Prostate gland (tissue), 2 donors: ENCODE results near the gene GAS1. TPM values are rescaled to one million over a fixed set of nuclear protein-coding genes. Genes with fewer than 3 reads are reported as not detected.

ENCODE experiments used
- DNase-seq: peaks from one replicate; pipeline ENCODE4 v3.0.0-alpha.2; 2019; ENCODE audit warnings: low spot score
- H3K27ac ChIP-seq, 2 donors: fragments of 200-600 bp; sonication (generic); 2 replicates each; pipeline ENCODE4 v1.5.1; 2017 to 2019
- H3K27me3 ChIP-seq: fragments of 200-600 bp; sonication (generic); replicated peaks from 2 replicates; pipeline ENCODE4 v1.5.1; 2019; ENCODE audit not compliant: insufficient read depth
- H3K36me3 ChIP-seq, 2 donors: fragments of 200-600 bp; sonication (generic); 1 replicate in 1 of 2; 2 replicates in 1 of 2; pipeline versions ENCODE4 v1.5.1 to v1.8.1; 2017 to 2019
- H3K4me1 ChIP-seq: fragments of 200-600 bp; sonication (generic); replicated peaks from 2 replicates; pipeline ENCODE4 v1.5.1; 2019
- H3K4me3 ChIP-seq, 2 donors: fragments of 200-600 bp; sonication (generic); 2 replicates each; pipeline ENCODE4 v1.5.1; 2017 to 2019
- H3K9me3 ChIP-seq: fragments of 200-600 bp; sonication (generic); 2 replicates; pipeline ENCODE4 v1.5.1; 2017
- CTCF ChIP-seq, 4 experiments: fragments of 200-600 bp in 2 of 4; fragments of 450-650 bp in 2 of 4; sonication (generic) in 2 of 4; IDR thresholded peaks; 1 replicate in 3 of 4; 2 replicates in 1 of 4; pipeline ENCODE4 v1.5.1; 2016 to 2019; ENCODE audit warnings: antibody characterized with exemption in 4 of 4, mild to moderate bottlenecking in 2 of 4, moderate library complexity in 2 of 4
- POLR2A ChIP-seq: fragments of 450-650 bp; IDR thresholded peaks from one replicate; pipeline ENCODE4 v1.6.1; 2016; ENCODE audit warnings: antibody characterized with exemption, mild to moderate bottlenecking
- POLR2AphosphoS5 ChIP-seq: sonication (generic); formaldehyde crosslinking; IDR thresholded peaks from one replicate; pipeline ENCODE4 v1.6.1; 2017; ENCODE audit warnings: antibody characterized with exemption
- WGBS: methylation state at CpG from one replicate; pipeline ENCODE4 v1.1.5; 2018; 5-methylcytosine and 5-hydroxymethylcytosine counted together
- intact Hi-C: fragments of 100-400 bp; cut with DNase I; formaldehyde crosslinking; loops from one replicate; pipeline ENCODE4 v1.14.2; 2022
- total RNA-seq, 2 donors: library from RNA; depleted of rRNA; stranded (reverse); fragments of >200 nt; gene quantifications; one replicate each; pipeline ENCODE4 v1.1.0, GENCODE V29; 2016

The GAS1 gene
- total RNA-seq, 2 donors from 2014 or later, result 41.9 to 82.1 TPM

DNA sequence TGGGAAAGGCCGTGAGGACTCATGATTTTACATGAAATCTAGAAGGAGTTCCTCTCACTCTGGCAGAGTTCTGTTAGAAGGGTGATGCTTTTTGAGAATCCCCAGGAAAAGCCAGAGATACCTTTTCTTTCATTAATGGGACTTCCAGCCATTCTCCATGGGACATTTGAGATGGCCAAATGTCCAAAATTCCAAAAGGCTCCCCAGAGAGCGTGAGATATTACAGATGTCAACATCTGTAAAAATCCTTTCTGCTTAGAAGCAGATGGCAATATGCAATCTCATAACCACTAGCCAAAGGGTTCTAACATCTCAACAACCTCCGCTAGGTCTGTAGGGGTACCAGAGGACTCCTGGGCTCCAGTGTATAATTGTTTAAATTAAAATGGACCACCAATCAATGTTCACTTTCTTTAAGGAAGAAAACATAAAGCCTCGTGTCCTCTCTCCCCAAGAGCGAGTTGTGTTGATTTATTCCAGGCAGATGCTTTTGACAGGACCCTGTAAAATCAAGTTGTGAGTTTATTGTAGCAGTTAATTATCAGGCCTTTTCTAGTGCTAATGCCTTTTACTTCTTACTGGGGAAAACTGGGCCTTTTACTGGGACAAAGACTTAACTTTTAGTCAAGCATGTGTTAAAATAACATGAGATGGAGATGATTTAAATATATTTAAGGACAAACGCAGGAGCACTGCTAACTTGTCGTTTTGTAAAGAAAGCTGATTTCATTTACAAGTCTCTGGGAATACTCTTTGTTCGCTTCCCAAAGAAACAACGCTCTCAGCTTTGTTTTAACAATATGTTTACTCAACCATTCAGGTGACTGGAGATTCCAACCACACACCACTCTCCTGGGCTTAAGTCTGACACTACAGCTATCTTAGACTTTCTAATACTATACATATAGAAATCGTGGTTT, 4.8 kb downstream of the GAS1 start:
- Histone ChIP-seq H3K4me3 (no peak overlapping the region), H3K27me3 (no peaks in the 10 kb centered on the region), H3K9me3 (no peaks in the 10 kb centered on the region), H3K27ac (peak overlapping the region; percentile 15 to 35), H3K4me1 (peaks cover 7% of the 10 kb centered on the region), H3K36me3 (no peaks in the 10 kb centered on the region)
- TF ChIP-seq CTCF (IDR thresholded peaks at IDR 0.05) (no peak), POLR2AphosphoS5 (peak; percentile 35)
- DNase-seq, result peak; percentile 14
- intact Hi-C loops, result loop anchor here (10.0 kb wide), 4 partner anchors 208 to 508 kb away; no protein-coding TSS in a partner anchor
- WGBS, result 47% methylated on average over 10 of the region's 10 CpGs

- H3K27me3 ChIP-seq, result no peaks in the 10 kb centered on the region
- 88% methylated on average over 2 of the region's 2 CpGs for WGBS
- intact Hi-C loops, result loop anchor here (10.0 kb wide), 4 partner anchors 206 to 506 kb away; no protein-coding TSS in a partner anchor
These were observed 6.1 kb downstream of the GAS1 start for GRCh38 chr9:86941197-86941596.

DNA sequence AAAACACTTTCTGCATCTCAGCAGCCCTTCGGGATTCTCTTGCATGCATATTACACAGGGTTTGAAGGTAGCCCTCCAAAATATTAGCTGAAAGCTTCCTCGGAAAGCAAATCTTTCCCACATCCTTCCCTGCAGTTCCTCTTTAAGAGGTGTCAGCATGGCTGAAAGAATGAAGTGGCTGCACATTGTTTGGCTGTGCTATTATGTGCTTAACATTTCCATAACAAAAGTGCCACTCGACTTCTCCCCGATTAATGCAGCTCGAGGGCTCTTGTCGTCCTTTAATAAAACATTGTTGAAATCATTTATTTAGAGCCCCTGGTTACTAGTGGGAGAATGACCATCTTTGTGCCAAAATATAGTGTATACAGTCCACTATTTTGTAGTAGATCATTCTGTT, 6.5 kb downstream of the GAS1 start:
- no peak for TF ChIP-seq POLR2A
- 51% methylated on average over 6 of the region's 6 CpGs for WGBS
- Histone ChIP-seq H3K9me3 (no peaks in the 10 kb centered on the region), H3K27ac (no peak overlapping the region), H3K36me3 (no peaks in the 10 kb centered on the region), H3K27me3 (no peaks in the 10 kb centered on the region), H3K4me3 (no peak overlapping the region), H3K4me1 (peaks cover 7% of the 10 kb centered on the region)
- intact Hi-C loops, result loop anchor here (10.0 kb wide), 4 partner anchors 206 to 506 kb away; no protein-coding TSS in a partner anchor
- DNase-seq, result no peak

More at GRCh38 chr9:86941197-86941596, 6.1 kb downstream of the GAS1 start:
- no peaks in the 10 kb centered on the region for H3K9me3 ChIP-seq
- no peak overlapping the region for H3K4me3 ChIP-seq
- H3K36me3 ChIP-seq, result no peaks in the 10 kb centered on the region
- H3K4me1 ChIP-seq, result peaks cover 7% of the 10 kb centered on the region
- no peak for DNase-seq
- no peak overlapping the region for H3K27ac ChIP-seq
- no peak for TF ChIP-seq POLR2AphosphoS5

DNA sequence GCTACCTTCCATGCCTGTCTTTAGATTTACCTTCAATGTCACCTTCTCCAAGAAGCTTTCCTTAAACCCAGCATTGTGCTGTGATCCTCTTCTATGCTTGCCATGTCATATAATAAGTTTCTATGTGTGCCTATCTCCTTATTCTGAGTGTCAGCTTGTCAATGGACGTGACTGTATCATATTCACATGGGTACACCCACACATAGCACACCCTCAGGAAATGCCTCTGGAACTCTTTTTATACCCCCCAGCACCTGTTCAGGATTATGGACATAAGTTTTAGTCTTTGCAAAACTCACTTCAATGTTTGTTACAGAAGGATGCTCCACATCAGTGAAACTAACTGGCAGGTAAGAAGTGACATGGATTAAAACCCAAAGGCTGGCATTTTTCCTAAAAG, 7.4 kb downstream of the GAS1 start:
- H3K36me3 ChIP-seq, result no peaks in the 10 kb centered on the region
- H3K9me3 ChIP-seq, result no peaks in the 10 kb centered on the region
- no peaks in the 10 kb centered on the region for H3K27me3 ChIP-seq
- 82% methylated on average over 1 of the region's 1 CpG for WGBS
- no peak for TF ChIP-seq CTCF (IDR thresholded peaks at IDR 0.05)
- no peak for TF ChIP-seq POLR2AphosphoS5
- TF ChIP-seq POLR2A, result no peak
- intact Hi-C loops, result loop anchor here (10.0 kb wide), 5 partner anchors 55 to 505 kb away; no protein-coding TSS in a partner anchor
- no peak overlapping the region for H3K27ac ChIP-seq
- DNase-seq, result no peak
- no peak overlapping the region for H3K4me3 ChIP-seq
- peaks cover 7% of the 10 kb centered on the region for H3K4me1 ChIP-seq

DNA sequence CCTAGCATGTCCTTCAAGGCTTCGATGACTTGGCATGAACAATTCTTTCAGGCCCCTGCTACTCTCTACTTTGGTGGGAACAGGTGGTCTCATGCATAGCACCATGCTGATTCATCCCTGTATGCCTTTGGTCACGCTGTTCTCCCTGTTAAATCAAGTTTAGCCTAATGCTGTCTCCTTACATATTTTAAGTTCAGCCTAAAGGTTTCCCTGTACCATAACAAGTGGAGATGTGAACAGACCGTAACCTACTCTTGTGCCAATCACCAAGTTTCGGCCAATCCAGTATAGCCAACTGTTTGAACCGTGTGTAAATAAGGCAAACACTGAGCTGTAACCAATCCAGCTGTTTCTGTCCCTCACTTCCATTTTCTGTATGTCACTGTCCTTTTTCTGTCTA, 8.0 kb downstream of the GAS1 start:
- no peaks in the 10 kb centered on the region for H3K9me3 ChIP-seq
- no peak for TF ChIP-seq CTCF (IDR thresholded peaks at IDR 0.05)
- no peak for TF ChIP-seq POLR2A
- TF ChIP-seq POLR2AphosphoS5, result no peak
- no peaks in the 10 kb centered on the region for H3K27me3 ChIP-seq
- no peak for DNase-seq
- H3K36me3 ChIP-seq, result no peaks in the 10 kb centered on the region
- intact Hi-C loops, result loop anchor here (10.0 kb wide), 1 partner anchor 55 kb away; no protein-coding TSS in a partner anchor
- peaks cover 7% of the 10 kb centered on the region for H3K4me1 ChIP-seq
- H3K27ac ChIP-seq, result no peak overlapping the region
- H3K4me3 ChIP-seq, result no peak overlapping the region
- 90% methylated on average over 5 of the region's 5 CpGs for WGBS
